HG03571 (cell line): ENCODE measurements around the gene RAB5B.
"Not testable (repeated sequence)": the region's sequence is repeated elsewhere in the genome, so short reads cannot be mapped to it uniquely, and the experiment has no call there.

Experiments used
- ATAC-seq: cut with Tn5 transposase; IDR thresholded peaks from one replicate; pipeline ENCODE4 v1.9.1; 2021; ENCODE audit not compliant: unreplicated experiment

RAB5B gene

GRCh38 chr12:55982319-55982936 lies 8.6 kb downstream of the RAB5B start:
- peak; percentile 90 for ATAC-seq

- no peak for ATAC-seq
Observed at GRCh38 chr12:55983232-55983842, 9.5 kb downstream of the RAB5B start.

GRCh38 chr12:55984861-55985260 lies 11.0 kb downstream of the RAB5B start:
- no peak for ATAC-seq

GRCh38 chr12:55985341-55985740 lies 11.5 kb downstream of the RAB5B start:
- no peak for ATAC-seq

- not testable (repeated sequence) for ATAC-seq
Observed at GRCh38 chr12:55985976-55986375, 12.1 kb downstream of the RAB5B start.

- ATAC-seq: no peak
Observed at GRCh38 chr12:55991110-55991509, 17.2 kb downstream of the RAB5B start.

- ATAC-seq: no peak
Observed at GRCh38 chr12:55993230-55993853, 19.5 kb downstream of the RAB5B start.

GRCh38 chr12:55995366-55995765 lies 21.5 kb downstream of the RAB5B start:
- no peak for ATAC-seq

GRCh38 chr12:55996201-55996714 lies 22.4 kb downstream of the RAB5B start:
- ATAC-seq: no peak

GRCh38 chr12:55996715-55997534 lies 23.0 kb downstream of the RAB5B start, which contains the start of gene SUOX:
Gene SUOX (plus strand): TSS chr12:55997276. CDS start chr12:56002222, 4,946 bp downstream.
- ATAC-seq: peak; percentile 93

- no peak for ATAC-seq
Observed at GRCh38 chr12:55997535-55997859, 23.6 kb downstream of the RAB5B start.

GRCh38 chr12:55999522-55999921 lies 25.6 kb downstream of the RAB5B start:
- not testable (repeated sequence) for ATAC-seq

- ATAC-seq: not testable (repeated sequence)
Observed at GRCh38 chr12:55999999-56000540, 26.2 kb downstream of the RAB5B start.

GRCh38 chr12:56001487-56002100 lies 27.7 kb downstream of the RAB5B start:
- ATAC-seq: no peak

- ATAC-seq: not testable (repeated sequence)
Observed at GRCh38 chr12:56003376-56003775, 29.5 kb downstream of the RAB5B start.

GRCh38 chr12:56004211-56004610 lies 30.3 kb downstream of the RAB5B start:
- ATAC-seq: no peak

- no peak for ATAC-seq
Observed at GRCh38 chr12:56007564-56008559, 34.0 kb downstream of the RAB5B start.

- ATAC-seq: no peak
Observed at GRCh38 chr12:56010111-56010570, 36.3 kb downstream of the RAB5B start.

GRCh38 chr12:56011509-56012090 lies 37.7 kb downstream of the RAB5B start:
- no peak for ATAC-seq
